GM23248 (cell line): ENCODE data around the gene ERFL.

Experiments used
- EZH2 ChIP-seq: fragments of 200-600 bp; sonication (generic); IDR thresholded peaks from 2 replicates; pipeline ENCODE4 v1.6.1; 2018; ENCODE audit warnings: antibody characterized with exemption, mild to moderate bottlenecking; ENCODE audit not compliant: insufficient read depth, poor library complexity, severe bottlenecking
- EZH2phosphoT487 ChIP-seq: fragments of 200-600 bp; sonication (generic); IDR thresholded peaks from 2 replicates; pipeline ENCODE4 v1.6.1; 2018; ENCODE audit warnings: antibody characterized with exemption, moderate library complexity, mild to moderate bottlenecking, low read depth; ENCODE audit not compliant: insufficient read depth

- no peak for TF ChIP-seq EZH2
- TF ChIP-seq EZH2phosphoT487 = no peak
These were observed 13.4 kb upstream of the ERFL start for GRCh38 chr19:41941410-41942202.
